GM12878 (cell line): ENCODE measurements around the gene RNF121. TPM values are rescaled to one million over a fixed set of nuclear protein-coding genes. Genes with fewer than 3 reads are reported as not detected.

Source experiments
- ATAC-seq: fragments of 200-7000 bp; cut with Tn5 transposase; 3 replicates; pipeline ENCODE4 v1.9.1; 2020; ENCODE audit warnings: mild to moderate bottlenecking, moderate library complexity
- BruUV-seq: library from RNA; stranded (reverse); fragments of 400-500 nt; replicated peaks from 2 replicates; lab custom pipeline; 2021; lab: Mats Ljungman, UMichigan
- CTCF ChIA-PET: fragments of 300-600 bp; sonication (Branson Sonifier 250); formaldehyde crosslinking; extraction: SDS; loops from one replicate; lab custom pipeline; 2021; ENCODE audit warnings: inconsistent platforms; lab: Yijun Ruan, JAX
- POLR2A ChIA-PET: fragments of 350-600 bp; formaldehyde crosslinking; extraction: SDS; loops from one replicate; lab custom pipeline; 2021; ENCODE audit warnings: inconsistent platforms; lab: Charles Lee
- RAD21 ChIA-PET: fragments of 300-600 bp; sonication (Branson Sonifier 250); formaldehyde crosslinking; loops from one replicate; lab custom pipeline; 2023; ENCODE audit warnings: antibody characterized with exemption; ENCODE audit not compliant: unreplicated experiment; lab: Charles Lee
- SMC1A ChIA-PET: fragments of 300-600 bp; sonication (Branson Sonifier 250); formaldehyde crosslinking; loops from one replicate; lab custom pipeline; 2023; ENCODE audit not compliant: unreplicated experiment, uncharacterized antibody; lab: Charles Lee
- DNase-seq: peaks from one replicate; pipeline ENCODE4 v3.0.0-alpha.2; 2011; ENCODE audit warnings: low read depth, low spot score
- FAIRE-seq: peaks from 3 replicates; lab custom pipeline; 2011; peaks lifted over from hg19 to GRCh38; lab: Jason Lieb, UNC
- H2AFZ ChIP-seq: 2 replicates; pipeline ENCODE4 v1.6.0; 2011; ENCODE audit warnings: low read depth, low read length, control low read depth; ENCODE audit not compliant: control insufficient read depth
- H3K27ac ChIP-seq: 2 replicates; pipeline ENCODE4 v1.5.1; 2011; ENCODE audit warnings: control low read depth; ENCODE audit not compliant: control insufficient read depth, insufficient read depth
- H3K27me3 ChIP-seq, 2 experiments: replicated peaks in 1 of 2; 2 replicates each; pipeline versions ENCODE4 v1.6.0 to v1.6.1; 2011; ENCODE audit warnings: low read length in 1 of 2; ENCODE audit not compliant: control insufficient read depth in 2 of 2, insufficient read depth in 2 of 2
- H3K36me3 ChIP-seq, 2 experiments: 2 replicates each; pipeline ENCODE4 v1.5.1; 2011; ENCODE audit warnings: low read length in 1 of 2; ENCODE audit not compliant: control insufficient read depth in 2 of 2, insufficient read depth in 2 of 2
- H3K4me1 ChIP-seq: 2 replicates; pipeline ENCODE4 v1.6.1; 2011; ENCODE audit warnings: mild to moderate bottlenecking, low read length, moderate library complexity, mixed read lengths; ENCODE audit not compliant: control insufficient read depth, insufficient read depth
- H3K4me2 ChIP-seq: 2 replicates; pipeline ENCODE4 v1.6.0; 2011; ENCODE audit warnings: control low read depth; ENCODE audit not compliant: control insufficient read depth, insufficient read depth
- H3K4me3 ChIP-seq: fragments of 200-600 bp; sonication (generic); 2 replicates; pipeline ENCODE4 v1.5.1; 2016
- H3K79me2 ChIP-seq: 2 replicates; pipeline ENCODE4 v1.6.0; 2011; ENCODE audit warnings: low read length; ENCODE audit not compliant: control insufficient read depth, insufficient read depth
- H3K9ac ChIP-seq: 2 replicates; pipeline ENCODE4 v1.8.0; 2011; ENCODE audit warnings: low read length, control low read depth, mixed read lengths; ENCODE audit not compliant: control insufficient read depth, insufficient read depth
- H3K9me3 ChIP-seq: replicated peaks from 3 replicates; pipeline ENCODE4 v1.5.1; 2011; ENCODE audit warnings: mild to moderate bottlenecking, low read length; ENCODE audit not compliant: control insufficient read depth, insufficient read depth
- H4K20me1 ChIP-seq: 2 replicates; pipeline ENCODE4 v1.6.0; 2011; ENCODE audit not compliant: control insufficient read depth, insufficient read depth
- NFYA ChIP-seq: IDR thresholded peaks from 2 replicates; pipeline ENCODE4 v1.6.1; 2011; ENCODE audit warnings: low read depth, mild to moderate bottlenecking, low read length, improper control_type of control experiment, borderline replicate concordance
- WGBS: methylation state at CpG from one replicate; pipeline ENCODE4 v1.1.6; 2016; ENCODE audit warnings: low lambda C conversion rate; ENCODE audit not compliant: insufficient replicate concordance, insufficient coverage; ENCODE audit errors: missing lambda C conversion rate; 5-methylcytosine and 5-hydroxymethylcytosine counted together
- in situ Hi-C: fragments of 300-500 bp; cut with MboI; formaldehyde crosslinking; loops from 9 replicates; pipeline ENCODE4 v1.14.3; 2018; ENCODE audit warnings: mixed read lengths
- intact Hi-C: fragments of 100-400 bp; cut with micrococcal nuclease; formaldehyde crosslinking; loops from one replicate; pipeline ENCODE4 v1.14.2; 2022; ENCODE audit not compliant: unreplicated experiment
- polyA plus RNA-seq, 11 experiments: library from polyadenylated mRNA; depleted of rRNA in 4 of 11; unstranded in 6 of 11; stranded (reverse) in 5 of 11; fragments of >200 nt; fragmentation: Nextera tagmentation in 4 of 11; fragmentation: Illumina TruSeq in 1 of 11; extraction: Ambion mirVana in 4 of 11; extraction: Trizol in 1 of 11; gene quantifications; 1 replicate in 1 of 11; 2 replicates in 10 of 11; pipeline versions ENCODE4 v1.2.1 to v1.2.3, GENCODE V29; 2011 to 2016; ENCODE audit warnings: inconsistent platforms in 2 of 11, missing spikeins in 2 of 11, low read depth in 1 of 11
- total RNA-seq, 4 experiments: library from RNA; depleted of rRNA in 3 of 4; stranded (reverse); fragments of >200 nt in 3 of 4; fragmentation: Illumina TruSeq in 1 of 4; extraction: Trizol in 1 of 4; gene quantifications; 2 replicates each; pipeline versions ENCODE4 v1.2.1 to v1.2.3, GENCODE V29; 2013 to 2021
- TF ChIP-seq, protein P1 (sequence below): fragments of 450-650 bp; IDR thresholded peaks from 2 replicates; pipeline ENCODE4 v1.6.1; 2016; ENCODE audit warnings: mild to moderate bottlenecking, moderate library complexity, borderline replicate concordance
- TF ChIP-seq, protein P2 (sequence below): fragments of 450-650 bp; IDR thresholded peaks from 2 replicates; pipeline ENCODE4 v1.6.1; 2016; ENCODE audit warnings: mild to moderate bottlenecking

RNF121 gene
- total and polyA plus RNA-seq, 10 of the 15 experiments (the other 5 are each of a cell fraction or from before 2014, with no cell fraction given), result 8.6 to 73.7 (median 32.7) TPM

DNA sequence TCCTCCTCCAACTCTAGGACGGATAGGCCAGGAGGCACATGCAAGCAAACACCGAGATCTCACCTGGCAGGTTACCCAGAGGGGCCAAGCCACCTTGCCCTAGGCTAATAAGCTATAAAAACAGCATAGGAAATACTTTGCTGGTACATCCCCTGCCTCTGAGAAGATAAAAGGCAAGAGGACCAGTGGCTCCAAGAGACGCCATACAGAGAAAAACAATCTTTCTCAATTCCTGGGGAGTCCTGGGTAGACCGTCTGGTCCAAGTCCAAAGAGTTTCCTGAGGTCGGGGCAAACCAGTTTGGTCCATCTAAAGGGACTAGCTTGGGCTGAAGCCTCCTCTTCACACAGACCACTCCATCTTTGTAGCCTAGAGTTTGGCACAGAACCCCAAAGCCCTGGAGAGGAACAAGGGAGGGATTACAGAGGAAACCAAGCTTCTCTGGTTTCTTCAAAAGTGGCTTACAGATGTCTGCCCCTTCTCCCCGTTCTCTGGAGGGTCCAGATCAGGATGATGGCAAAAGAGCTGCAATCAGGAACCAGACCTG, 111.1 kb downstream of the RNF121 start:
- SMC1A ChIA-PET, result interaction anchor here (0.7 to 4.3 kb wide), 20 partner anchors 8 to 106 kb away, joined by 3 to 48 read pairs (median 7); no protein-coding TSS in a partner anchor
- TF ChIP-seq, protein P1, sequence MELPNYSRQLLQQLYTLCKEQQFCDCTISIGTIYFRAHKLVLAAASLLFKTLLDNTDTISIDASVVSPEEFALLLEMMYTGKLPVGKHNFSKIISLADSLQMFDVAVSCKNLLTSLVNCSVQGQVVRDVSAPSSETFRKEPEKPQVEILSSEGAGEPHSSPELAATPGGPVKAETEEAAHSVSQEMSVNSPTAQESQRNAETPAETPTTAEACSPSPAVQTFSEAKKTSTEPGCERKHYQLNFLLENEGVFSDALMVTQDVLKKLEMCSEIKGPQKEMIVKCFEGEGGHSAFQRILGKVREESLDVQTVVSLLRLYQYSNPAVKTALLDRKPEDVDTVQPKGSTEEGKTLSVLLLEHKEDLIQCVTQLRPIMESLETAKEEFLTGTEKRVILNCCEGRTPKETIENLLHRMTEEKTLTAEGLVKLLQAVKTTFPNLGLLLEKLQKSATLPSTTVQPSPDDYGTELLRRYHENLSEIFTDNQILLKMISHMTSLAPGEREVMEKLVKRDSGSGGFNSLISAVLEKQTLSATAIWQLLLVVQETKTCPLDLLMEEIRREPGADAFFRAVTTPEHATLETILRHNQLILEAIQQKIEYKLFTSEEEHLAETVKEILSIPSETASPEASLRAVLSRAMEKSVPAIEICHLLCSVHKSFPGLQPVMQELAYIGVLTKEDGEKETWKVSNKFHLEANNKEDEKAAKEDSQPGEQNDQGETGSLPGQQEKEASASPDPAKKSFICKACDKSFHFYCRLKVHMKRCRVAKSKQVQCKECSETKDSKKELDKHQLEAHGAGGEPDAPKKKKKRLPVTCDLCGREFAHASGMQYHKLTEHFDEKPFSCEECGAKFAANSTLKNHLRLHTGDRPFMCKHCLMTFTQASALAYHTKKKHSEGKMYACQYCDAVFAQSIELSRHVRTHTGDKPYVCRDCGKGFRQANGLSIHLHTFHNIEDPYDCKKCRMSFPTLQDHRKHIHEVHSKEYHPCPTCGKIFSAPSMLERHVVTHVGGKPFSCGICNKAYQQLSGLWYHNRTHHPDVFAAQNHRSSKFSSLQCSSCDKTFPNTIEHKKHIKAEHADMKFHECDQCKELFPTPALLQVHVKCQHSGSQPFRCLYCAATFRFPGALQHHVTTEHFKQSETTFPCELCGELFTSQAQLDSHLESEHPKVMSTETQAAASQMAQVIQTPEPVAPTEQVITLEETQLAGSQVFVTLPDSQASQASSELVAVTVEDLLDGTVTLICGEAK, result peak; percentile 1; the same call in 1 of the 2 replicates
- TF ChIP-seq, protein P2, sequence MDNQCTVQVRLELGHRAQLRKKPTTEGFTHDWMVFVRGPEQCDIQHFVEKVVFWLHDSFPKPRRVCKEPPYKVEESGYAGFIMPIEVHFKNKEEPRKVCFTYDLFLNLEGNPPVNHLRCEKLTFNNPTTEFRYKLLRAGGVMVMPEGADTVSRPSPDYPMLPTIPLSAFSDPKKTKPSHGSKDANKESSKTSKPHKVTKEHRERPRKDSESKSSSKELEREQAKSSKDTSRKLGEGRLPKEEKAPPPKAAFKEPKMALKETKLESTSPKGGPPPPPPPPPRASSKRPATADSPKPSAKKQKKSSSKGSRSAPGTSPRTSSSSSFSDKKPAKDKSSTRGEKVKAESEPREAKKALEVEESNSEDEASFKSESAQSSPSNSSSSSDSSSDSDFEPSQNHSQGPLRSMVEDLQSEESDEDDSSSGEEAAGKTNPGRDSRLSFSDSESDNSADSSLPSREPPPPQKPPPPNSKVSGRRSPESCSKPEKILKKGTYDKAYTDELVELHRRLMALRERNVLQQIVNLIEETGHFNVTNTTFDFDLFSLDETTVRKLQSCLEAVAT, result 0 out of 2 replicates have a peak, but pooled peaks have one; percentile 5
- no peak for TF ChIP-seq NFYA
- in situ Hi-C loops (no loop called here), intact Hi-C loops (loop anchor here (2.0 kb wide), 1 partner anchor 41 kb away; the partner anchor contains the start of genes LRRC51 and NUMA1)
- Histone ChIP-seq H3K79me2 (peaks cover 73% of the 10 kb centered on the region), H3K9ac (peak overlapping the region; percentile 82), H3K9me3 (no peaks in the 10 kb centered on the region), H3K4me1 (peaks cover 35% of the 10 kb centered on the region), H3K4me3 (peak overlapping the region; percentile 65), H3K36me3 (peaks cover 0 to 15% of the 10 kb centered on the region in 2 experiments; a peak in 3 of 4 replicates), H3K27ac (peak overlapping the region; percentile 71), H4K20me1 (no peaks in the 10 kb centered on the region), H3K27me3 (no peaks in the 10 kb centered on the region), H3K4me2 (peak overlapping the region; percentile 88), H2AFZ (peak overlapping the region; percentile 35)
- no peak for FAIRE-seq
- RAD21 ChIA-PET, result interaction anchor here (0.6 to 4.7 kb wide), 17 partner anchors 9 to 391 kb away, joined by 3 to 46 read pairs (median 6); partner anchors contain the start of gene ANAPC15
- ATAC-seq, result 0 out of 3 replicates have a peak, but pooled peaks have one; percentile 2
- DNase-seq, result no peak
- POLR2A ChIA-PET, result interaction anchor here (0.6 to 3.9 kb wide), 13 partner anchors 13 to 72 kb away, joined by 3 to 15 read pairs (median 5); partner anchors contain the start of gene ANAPC15
- WGBS, result 47% methylated on average over 6 of the region's 6 CpGs
- CTCF ChIA-PET, result interaction anchor here (0.9 to 4.4 kb wide), 18 partner anchors 9 to 391 kb away, joined by 3 to 63 read pairs (median 6); no protein-coding TSS in a partner anchor
- BruUV-seq, result no TSS peak
